ENCODE data around the gene CCNK. TPM values are rescaled to one million over a fixed set of nuclear protein-coding genes. Genes with fewer than 3 reads are reported as not detected.

CCNK gene
- total and polyA plus RNA-seq, 10 of the 15 experiments (the other 5 are each of a cell fraction or from before 2014, with no cell fraction given), result 10.8 to 88.0 (median 22.5) TPM

GRCh38 chr14:99465288-99465687 lies 15.9 kb upstream of the CCNK start:
- Histone ChIP-seq H3K4me3 (no peak overlapping the region), H3K4me2 (ENCODE audit: control insufficient read depth, insufficient read depth) (no peak overlapping the region), H4K20me1 (ENCODE audit: control insufficient read depth, insufficient read depth) (0 out of 2 replicates have a peak, but pooled peaks cover 3% of the 10 kb centered on the region), H3K27ac (ENCODE audit: control insufficient read depth, insufficient read depth) (no peak overlapping the region), H3K79me2 (ENCODE audit: control insufficient read depth, insufficient read depth, low read length) (peaks cover 10% of the 10 kb centered on the region), H3K36me3 (ENCODE audit: control insufficient read depth in 2 of 2, insufficient read depth in 2 of 2, low read length in 1 of 2) (peaks cover 21 to 29% of the 10 kb centered on the region in 2 experiments), H3K9me3 (replicated peaks; ENCODE audit: control insufficient read depth, insufficient read depth, low read length) (no peaks in the 10 kb centered on the region), H3K4me1 (ENCODE audit: control insufficient read depth, insufficient read depth, low read length) (no peaks in the 10 kb centered on the region), H2AFZ (ENCODE audit: control insufficient read depth, low read depth, low read length) (no peak overlapping the region), H3K27me3 (replicated peaks in 1 of 2; ENCODE audit: control insufficient read depth in 2 of 2, insufficient read depth in 2 of 2, low read length in 1 of 2) (no peaks in the 10 kb centered on the region), H3K9ac (ENCODE audit: control insufficient read depth, insufficient read depth, low read length) (no peak overlapping the region)
- 91% methylated on average over 9 of the region's 9 CpGs for WGBS (ENCODE audit: insufficient coverage, insufficient replicate concordance, low lambda C conversion rate, missing lambda C conversion rate)
- no peak for TF ChIP-seq ZBED1 (IDR thresholded peaks at IDR 0.05; ENCODE audit: borderline replicate concordance)
- no peak for TF ChIP-seq RAD21 (IDR thresholded peaks at IDR 0.05; ENCODE audit: insufficient read depth, low read depth, low read length)
- no peak for TF ChIP-seq TCF12 (IDR thresholded peaks at IDR 0.05; ENCODE audit: low read depth, low read length)
- no peak for TF ChIP-seq RELA (IDR thresholded peaks at IDR 0.05; ENCODE audit: borderline replicate concordance, partially characterized antibody)
- no peak for TF ChIP-seq E2F8 (IDR thresholded peaks at IDR 0.05; ENCODE audit: low read depth, partially characterized antibody)
- TF ChIP-seq RUNX3 (IDR thresholded peaks at IDR 0.05; ENCODE audit: low read length), result no peak
- TF ChIP-seq ASH2L (IDR thresholded peaks at IDR 0.05; ENCODE audit: borderline replicate concordance, low read depth), result no peak
- no peak for TF ChIP-seq HDAC6 (IDR thresholded peaks at IDR 0.05; ENCODE audit: unreplicated experiment)
- TF ChIP-seq SMAD1 (IDR thresholded peaks at IDR 0.05; ENCODE audit: low read depth, partially characterized antibody), result no peak
- no peak for TF ChIP-seq MTA2 (IDR thresholded peaks at IDR 0.05; ENCODE audit: low read depth)
- TF ChIP-seq SP1 (IDR thresholded peaks at IDR 0.05; ENCODE audit: low read depth, low read length), result no peak
- no peak for TF ChIP-seq YBX1 (IDR thresholded peaks at IDR 0.05)
- TF ChIP-seq MLLT1 (IDR thresholded peaks at IDR 0.05), result no peak
- TF ChIP-seq PBX3 (IDR thresholded peaks at IDR 0.05; ENCODE audit: insufficient replicate concordance, low read depth, low read length), result no peak
- ChIA-PET SMC1A (ENCODE audit: uncharacterized antibody, unreplicated experiment) (no interaction called here), RAD21 (ENCODE audit: unreplicated experiment) (no interaction called here), CTCF (no interaction called here), POLR2A (no interaction called here)
- DNase-seq (ENCODE audit: low read depth, low spot score), result no peak
- in situ Hi-C loops (cut with MboI) (no loop called here), intact Hi-C loops (cut with micrococcal nuclease; ENCODE audit: unreplicated experiment) (no loop called here)
- FAIRE-seq, result no peak
- ATAC-seq, result no peak
- no TSS peak for BruUV-seq (replicated peaks)

Measured in GM12878 (cell line).